ENCODE data around the gene ZNF581. TPM values are rescaled to one million over a fixed set of nuclear protein-coding genes. Genes with fewer than 3 reads are reported as not detected.

ZNF581 gene
- total RNA-seq, 1 experiment from 2014 or later: 46.2 TPM

- BruUV-seq (replicated peaks): no TSS peak
- CTCF ChIA-PET: no interaction called here
- H3K9me3 ChIP-seq: no peaks in the 10 kb centered on the region
- intact Hi-C loops (cut with micrococcal nuclease; ENCODE audit: unreplicated experiment): no loop called here
- POLR2A ChIA-PET: no interaction called here
- peaks cover 5% of the 10 kb centered on the region for H3K4me1 ChIP-seq
- H3K4me3 ChIP-seq (ENCODE audit: low read depth, low read length): no peak overlapping the region
- H3K4me1 Mint-ChIP-seq (ENCODE audit: low read depth, unreplicated experiment): peaks cover 14% of the 10 kb centered on the region
- H3K27me3 ChIP-seq (replicated peaks; ENCODE audit: control insufficient read depth, insufficient read depth, low read length): no peaks in the 10 kb centered on the region
- DNase-seq: no peak
- TF ChIP-seq, protein P1, sequence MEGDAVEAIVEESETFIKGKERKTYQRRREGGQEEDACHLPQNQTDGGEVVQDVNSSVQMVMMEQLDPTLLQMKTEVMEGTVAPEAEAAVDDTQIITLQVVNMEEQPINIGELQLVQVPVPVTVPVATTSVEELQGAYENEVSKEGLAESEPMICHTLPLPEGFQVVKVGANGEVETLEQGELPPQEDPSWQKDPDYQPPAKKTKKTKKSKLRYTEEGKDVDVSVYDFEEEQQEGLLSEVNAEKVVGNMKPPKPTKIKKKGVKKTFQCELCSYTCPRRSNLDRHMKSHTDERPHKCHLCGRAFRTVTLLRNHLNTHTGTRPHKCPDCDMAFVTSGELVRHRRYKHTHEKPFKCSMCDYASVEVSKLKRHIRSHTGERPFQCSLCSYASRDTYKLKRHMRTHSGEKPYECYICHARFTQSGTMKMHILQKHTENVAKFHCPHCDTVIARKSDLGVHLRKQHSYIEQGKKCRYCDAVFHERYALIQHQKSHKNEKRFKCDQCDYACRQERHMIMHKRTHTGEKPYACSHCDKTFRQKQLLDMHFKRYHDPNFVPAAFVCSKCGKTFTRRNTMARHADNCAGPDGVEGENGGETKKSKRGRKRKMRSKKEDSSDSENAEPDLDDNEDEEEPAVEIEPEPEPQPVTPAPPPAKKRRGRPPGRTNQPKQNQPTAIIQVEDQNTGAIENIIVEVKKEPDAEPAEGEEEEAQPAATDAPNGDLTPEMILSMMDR (IDR thresholded peaks at IDR 0.05; ENCODE audit: insufficient read depth in 1 of 2, low read depth in 1 of 2, low read length in 1 of 2, severe bottlenecking in 1 of 2, unreplicated experiment in 1 of 2): no peak
- H3K36me3 ChIP-seq (ENCODE audit: control insufficient read depth, insufficient read depth, low read length): peaks cover 3% of the 10 kb centered on the region
- no peak overlapping the region for H3K4me3 Mint-ChIP-seq (ENCODE audit: unreplicated experiment)
- H3K27ac Mint-ChIP-seq (ENCODE audit: unreplicated experiment): no peak overlapping the region
- H3K36me3 Mint-ChIP-seq (ENCODE audit: insufficient read depth, unreplicated experiment): peaks cover 65% of the 10 kb centered on the region
- H3K9me3 Mint-ChIP-seq (ENCODE audit: unreplicated experiment): peaks cover 9% of the 10 kb centered on the region
- no peaks in the 10 kb centered on the region for H3K27me3 Mint-ChIP-seq (ENCODE audit: insufficient read depth, unreplicated experiment)
Measured at GRCh38 chr19:55596304-55596703, 47.1 kb upstream of the ZNF581 start.

- no peaks in the 10 kb centered on the region for H3K27me3 ChIP-seq (replicated peaks; ENCODE audit: control insufficient read depth, insufficient read depth, low read length)
- DNase-seq: no peak
- H3K27me3 Mint-ChIP-seq (ENCODE audit: insufficient read depth, unreplicated experiment): no peaks in the 10 kb centered on the region
- H3K9me3 ChIP-seq: no peaks in the 10 kb centered on the region
- H3K36me3 Mint-ChIP-seq (ENCODE audit: insufficient read depth, unreplicated experiment): peaks cover 59% of the 10 kb centered on the region
- CTCF ChIA-PET: no interaction called here
- no peak overlapping the region for H3K4me3 ChIP-seq (ENCODE audit: low read depth, low read length)
- peaks cover 14% of the 10 kb centered on the region for H3K4me1 Mint-ChIP-seq (ENCODE audit: low read depth, unreplicated experiment)
- H3K27ac Mint-ChIP-seq (ENCODE audit: unreplicated experiment): no peak overlapping the region
- TF ChIP-seq, protein P1 (IDR thresholded peaks at IDR 0.05; ENCODE audit: insufficient read depth in 1 of 2, low read depth in 1 of 2, low read length in 1 of 2, severe bottlenecking in 1 of 2, unreplicated experiment in 1 of 2): no peak
- H3K4me1 ChIP-seq: peaks cover 5% of the 10 kb centered on the region
- POLR2A ChIA-PET: interaction anchor here (0.6 kb wide), 1 partner anchor 118 kb away, joined by 3 read pairs; no protein-coding TSS in a partner anchor
- peaks cover 3% of the 10 kb centered on the region for H3K36me3 ChIP-seq (ENCODE audit: control insufficient read depth, insufficient read depth, low read length)
- intact Hi-C loops (cut with micrococcal nuclease; ENCODE audit: unreplicated experiment): no loop called here
- peaks cover 9% of the 10 kb centered on the region for H3K9me3 Mint-ChIP-seq (ENCODE audit: unreplicated experiment)
- H3K4me3 Mint-ChIP-seq (ENCODE audit: unreplicated experiment): peak overlapping the region; percentile 13
- BruUV-seq (replicated peaks): no TSS peak
Measured at GRCh38 chr19:55597501-55597921, 45.9 kb upstream of the ZNF581 start.

- Histone ChIP-seq H3K27me3 (replicated peaks; ENCODE audit: control insufficient read depth, insufficient read depth, low read length) (no peaks in the 10 kb centered on the region), H3K4me1 (peaks cover 5% of the 10 kb centered on the region), H3K9me3 (no peaks in the 10 kb centered on the region), H3K4me3 (ENCODE audit: low read depth, low read length) (no peak overlapping the region), H3K36me3 (ENCODE audit: control insufficient read depth, insufficient read depth, low read length) (peaks cover 3% of the 10 kb centered on the region)
- no TSS peak for BruUV-seq (replicated peaks)
- POLR2A ChIA-PET: no interaction called here
- Mint-ChIP-seq H3K9me3 (ENCODE audit: unreplicated experiment) (peaks cover 9% of the 10 kb centered on the region), H3K27me3 (ENCODE audit: insufficient read depth, unreplicated experiment) (no peaks in the 10 kb centered on the region), H3K36me3 (ENCODE audit: insufficient read depth, unreplicated experiment) (peaks cover 59% of the 10 kb centered on the region), H3K27ac (ENCODE audit: unreplicated experiment) (peak overlapping the region; percentile 98), H3K4me3 (ENCODE audit: unreplicated experiment) (no peak overlapping the region), H3K4me1 (ENCODE audit: low read depth, unreplicated experiment) (peaks cover 14% of the 10 kb centered on the region)
- TF ChIP-seq, protein P1 (IDR thresholded peaks at IDR 0.05; ENCODE audit: insufficient read depth in 1 of 2, low read depth in 1 of 2, low read length in 1 of 2, severe bottlenecking in 1 of 2, unreplicated experiment in 1 of 2): no peak
- no peak for DNase-seq
- intact Hi-C loops (cut with micrococcal nuclease; ENCODE audit: unreplicated experiment): no loop called here
- CTCF ChIA-PET: no interaction called here
Measured at GRCh38 chr19:55598034-55598433, 45.4 kb upstream of the ZNF581 start.
